Adrenal gland (tissue), 5 donors: ENCODE data around the gene EBF3.

Experiments used
- POLR2A ChIP-seq, 2 donors: fragments of 450-650 bp; IDR thresholded peaks; one replicate each; pipeline ENCODE4 v1.6.1; 2017; ENCODE audit warnings: antibody characterized with exemption in 2 of 2, mild to moderate bottlenecking in 2 of 2, moderate library complexity in 1 of 2
- TF ChIP-seq, protein P1 (sequence below), 6 experiments: fragments of 450-650 bp in 4 of 6; fragments of 200-600 bp in 2 of 6; sonication (generic) in 1 of 6; IDR thresholded peaks; 1 replicate in 5 of 6; 2 replicates in 1 of 6; pipeline versions ENCODE4 v1.5.1 to v1.8.0; 2016 to 2021; ENCODE audit warnings: antibody characterized with exemption in 6 of 6, mild to moderate bottlenecking in 2 of 6, moderate library complexity in 1 of 6
- donor health status: DM: no; HTN: no; CAD: no.

DNA sequence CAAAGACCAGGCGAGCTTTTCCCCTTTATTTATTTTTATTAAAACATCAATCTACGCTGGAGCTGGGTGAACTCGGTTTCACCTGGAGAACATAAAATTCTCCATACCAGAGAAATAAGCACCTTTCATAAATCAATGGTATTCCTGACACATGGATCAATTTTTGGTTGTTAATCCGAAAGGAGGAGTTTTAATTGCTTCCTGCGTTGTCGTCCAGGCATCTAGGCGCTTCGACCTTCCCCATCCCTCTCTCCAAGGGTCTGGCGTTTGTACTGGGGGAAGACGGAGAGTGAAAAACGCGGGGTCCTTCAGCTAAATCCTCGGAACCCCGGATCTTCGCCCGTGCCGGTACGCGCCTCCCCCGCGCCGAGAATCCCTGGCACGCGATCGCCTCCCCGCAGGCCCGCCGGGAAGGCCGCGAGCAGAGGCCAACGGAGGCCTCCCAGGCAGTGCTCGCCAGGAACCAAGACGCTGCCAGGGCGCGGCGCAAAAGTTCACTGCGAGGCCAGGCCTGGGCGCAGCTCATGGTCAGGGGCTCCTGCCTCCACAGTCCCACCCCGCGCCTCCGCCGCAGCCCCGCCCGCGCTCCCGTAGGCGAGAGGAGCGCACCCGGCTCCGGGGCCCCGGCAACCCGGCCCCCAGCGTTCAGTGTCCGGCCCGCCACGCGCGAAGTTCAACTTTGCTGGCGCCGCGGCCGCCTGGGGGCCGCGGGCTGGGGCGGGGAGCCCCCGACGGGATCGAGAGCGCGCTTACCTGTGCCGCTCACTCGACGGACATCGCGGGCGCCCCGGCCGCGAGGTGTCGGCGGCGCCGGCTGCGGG lies 8.3 kb upstream of the EBF3 start:
- TF ChIP-seq, protein P1, sequence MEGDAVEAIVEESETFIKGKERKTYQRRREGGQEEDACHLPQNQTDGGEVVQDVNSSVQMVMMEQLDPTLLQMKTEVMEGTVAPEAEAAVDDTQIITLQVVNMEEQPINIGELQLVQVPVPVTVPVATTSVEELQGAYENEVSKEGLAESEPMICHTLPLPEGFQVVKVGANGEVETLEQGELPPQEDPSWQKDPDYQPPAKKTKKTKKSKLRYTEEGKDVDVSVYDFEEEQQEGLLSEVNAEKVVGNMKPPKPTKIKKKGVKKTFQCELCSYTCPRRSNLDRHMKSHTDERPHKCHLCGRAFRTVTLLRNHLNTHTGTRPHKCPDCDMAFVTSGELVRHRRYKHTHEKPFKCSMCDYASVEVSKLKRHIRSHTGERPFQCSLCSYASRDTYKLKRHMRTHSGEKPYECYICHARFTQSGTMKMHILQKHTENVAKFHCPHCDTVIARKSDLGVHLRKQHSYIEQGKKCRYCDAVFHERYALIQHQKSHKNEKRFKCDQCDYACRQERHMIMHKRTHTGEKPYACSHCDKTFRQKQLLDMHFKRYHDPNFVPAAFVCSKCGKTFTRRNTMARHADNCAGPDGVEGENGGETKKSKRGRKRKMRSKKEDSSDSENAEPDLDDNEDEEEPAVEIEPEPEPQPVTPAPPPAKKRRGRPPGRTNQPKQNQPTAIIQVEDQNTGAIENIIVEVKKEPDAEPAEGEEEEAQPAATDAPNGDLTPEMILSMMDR (IDR thresholded peaks at IDR 0.05) = no peak
- TF ChIP-seq POLR2A (IDR thresholded peaks at IDR 0.05) = no peak
